ENCODE data around the gene CTPS1. TPM values are rescaled to one million over a fixed set of nuclear protein-coding genes. Genes with fewer than 3 reads are reported as not detected.
A peak's percentile ranks its signal among the peaks of the same experiment; 100 is the strongest.

The CTPS1 gene
- polyA plus RNA-seq, 2 of the 4 experiments (the other 2 are of a cell fraction) = 159 to 181 TPM

- TF ChIP-seq HMGXB4 (CRISPR knock-in tag; IDR thresholded peaks at IDR 0.05; ENCODE audit: borderline replicate concordance) = no peak
- no peak for TF ChIP-seq MAZ (IDR thresholded peaks at IDR 0.05; ENCODE audit: borderline replicate concordance, low read depth, low read length)
- no peak for TF ChIP-seq CEBPB (IDR thresholded peaks at IDR 0.05)
- TF ChIP-seq NFE2L2 (conservative IDR thresholded peaks at IDR 0.05; ENCODE audit: low read length) = no peak
- no peak for TF ChIP-seq POLR2A (IDR thresholded peaks at IDR 0.05; ENCODE audit: low read length)
- no peak for TF ChIP-seq NPAS2 (CRISPR knock-in tag; IDR thresholded peaks at IDR 0.05; ENCODE audit: borderline replicate concordance)
- no peak for TF ChIP-seq EP300 (IDR thresholded peaks at IDR 0.05)
- TF ChIP-seq MAFK (IDR thresholded peaks at IDR 0.05; ENCODE audit: partially characterized antibody) = no peak
- no peak for TF ChIP-seq ATOH8 (CRISPR knock-in tag; IDR thresholded peaks at IDR 0.05; ENCODE audit: low read depth)
- no peak for TF ChIP-seq FOXS1 (CRISPR knock-in tag; IDR thresholded peaks at IDR 0.05)
- TF ChIP-seq KDM5A (IDR thresholded peaks at IDR 0.05) = no peak
- TF ChIP-seq ZFP36 (IDR thresholded peaks at IDR 0.05; ENCODE audit: borderline replicate concordance, partially characterized antibody) = no peak
- no peak for TF ChIP-seq ELK1 (IDR thresholded peaks at IDR 0.05; ENCODE audit: low read depth, low read length)
- TF ChIP-seq HES2 (IDR thresholded peaks at IDR 0.05) = no peak
- TF ChIP-seq CBX8 (IDR thresholded peaks at IDR 0.05) = no peak
- TF ChIP-seq NR3C1 (IDR thresholded peaks at IDR 0.05) = no peak
- TF ChIP-seq HOXA7 (CRISPR knock-in tag; IDR thresholded peaks at IDR 0.05) = peak; percentile 25; the same call in 1 of the 2 replicates
- TF ChIP-seq RAD21 (conservative IDR thresholded peaks at IDR 0.05 in 1 of 2, IDR thresholded peaks at IDR 0.05 in 1 of 2) = peak; percentile 16 to 26; a peak in 2 of 5 replicates
- no peak for TF ChIP-seq ZC3H11A (IDR thresholded peaks at IDR 0.05)
Measured at GRCh38 chr1:41023279-41023990, 43.9 kb downstream of the CTPS1 start (continued).

- ChIA-PET POLR2A (no interaction called here), CTCF (interaction anchor here (0.8 to 1.4 kb wide), 4 partner anchors 9 to 409 kb away, joined by 3 to 5 read pairs (median 3); no protein-coding TSS in a partner anchor)
- no peak overlapping the region for H3K4me3 ChIP-seq
- TF ChIP-seq MAX (IDR thresholded peaks at IDR 0.05) (0 out of 2 replicates have a peak, but pooled peaks have one; percentile 9), HOXB13 (CRISPR knock-in tag; IDR thresholded peaks at IDR 0.05; ENCODE audit: low read depth) (no peak), POLR2AphosphoS2 (conservative IDR thresholded peaks at IDR 0.05; ENCODE audit: low read length) (peak; percentile 89), BCL3 (IDR thresholded peaks at IDR 0.05) (peak; percentile 13; the same call in 1 of the 3 replicates), GATA3 (IDR thresholded peaks at IDR 0.05; ENCODE audit: borderline replicate concordance) (peak; percentile 24; the same call in 1 of the 2 replicates)
- 66% methylated on average over 2 of the region's 2 CpGs for WGBS (ENCODE audit: missing lambda C conversion rate)
- FAIRE-seq (no peak), DNase-seq (ENCODE audit: low read depth in 1 of 2, low spot score in 1 of 2) (no peak), ATAC-seq (peak; percentile 0 to 2; a peak in 3 of 6 replicates)
- no peak overlapping the region for H3K27ac ChIP-seq
- no peaks in the 10 kb centered on the region for H3K9me3 ChIP-seq
- H3K4me1 ChIP-seq = peaks cover 22% of the 10 kb centered on the region
- no peak overlapping the region for H3K4me2 ChIP-seq
Measured at GRCh38 chr1:41024953-41025352, 45.5 kb downstream of the CTPS1 start.

Data from A549 (cell line).